NT2/D1 (cell line): Measurements from ENCODE around the gene CADPS2.

Source experiments
- SUZ12 ChIP-seq: IDR thresholded peaks from 2 replicates; pipeline ENCODE4 v1.6.1; 2011; ENCODE audit not compliant: insufficient read length, insufficient read depth; ENCODE audit errors: extremely low read depth
- YY1 ChIP-seq: IDR thresholded peaks from 2 replicates; pipeline ENCODE4 v1.6.1; 2011; ENCODE audit not compliant: insufficient read length, insufficient read depth
- ZNF274 ChIP-seq: IDR thresholded peaks from 2 replicates; pipeline ENCODE4 v1.6.1; 2011; ENCODE audit warnings: mild to moderate bottlenecking, low read depth, low read length

GRCh38 chr7:122881324-122881723 lies 4.9 kb downstream of the CADPS2 start:
- TF ChIP-seq YY1 (no peak), ZNF274 (no peak), SUZ12 (no peak)
